ENCODE results near the gene MAPK7. TPM values are rescaled to one million over a fixed set of nuclear protein-coding genes. Genes with fewer than 3 reads are reported as not detected.

The MAPK7 gene
- total and polyA plus RNA-seq, 10 of the 15 experiments (the other 5 are each of a cell fraction or from before 2014, with no cell fraction given): 0.37 to 13.5 (median 5.6) TPM

GRCh38 chr17:19333736-19334290 lies 44.5 kb upstream of the MAPK7 start:
- ChIA-PET CTCF (interaction anchor here (0.9 kb wide), 1 partner anchor 10 kb away, joined by 3 read pairs; no protein-coding TSS in a partner anchor), RAD21 (ENCODE audit: unreplicated experiment) (no interaction called here), SMC1A (ENCODE audit: uncharacterized antibody, unreplicated experiment) (no interaction called here), POLR2A (no interaction called here)
- Histone ChIP-seq H3K4me3 (no peak overlapping the region), H3K4me2 (ENCODE audit: control insufficient read depth, insufficient read depth) (no peak overlapping the region), H3K27me3 (replicated peaks in 1 of 2; ENCODE audit: control insufficient read depth in 2 of 2, insufficient read depth in 2 of 2, low read length in 1 of 2) (no peaks in the 10 kb centered on the region; a peak in 2 of 4 replicates), H3K27ac (ENCODE audit: control insufficient read depth, insufficient read depth) (no peak overlapping the region), H4K20me1 (ENCODE audit: control insufficient read depth, insufficient read depth) (no peaks in the 10 kb centered on the region), H3K36me3 (ENCODE audit: control insufficient read depth in 2 of 2, insufficient read depth in 2 of 2, low read length in 1 of 2) (no peaks in the 10 kb centered on the region), H3K79me2 (ENCODE audit: control insufficient read depth, insufficient read depth, low read length) (no peaks in the 10 kb centered on the region), H2AFZ (ENCODE audit: control insufficient read depth, low read depth, low read length) (no peak overlapping the region), H3K9me3 (replicated peaks; ENCODE audit: control insufficient read depth, insufficient read depth, low read length) (no peaks in the 10 kb centered on the region), H3K4me1 (ENCODE audit: control insufficient read depth, insufficient read depth, low read length) (peaks cover 5% of the 10 kb centered on the region), H3K9ac (ENCODE audit: control insufficient read depth, insufficient read depth, low read length) (no peak overlapping the region)
- intact Hi-C loops (cut with micrococcal nuclease; ENCODE audit: unreplicated experiment) (no loop called here), in situ Hi-C loops (cut with MboI) (no loop called here)
- no TSS peak for BruUV-seq (replicated peaks)
- FAIRE-seq (no peak), ATAC-seq (no peak), DNase-seq (ENCODE audit: low read depth, low spot score) (no peak)
- WGBS (ENCODE audit: insufficient coverage, insufficient replicate concordance, low lambda C conversion rate, missing lambda C conversion rate): 62% methylated on average over 12 of the region's 12 CpGs
- no peak for TF ChIP-seq CEBPB (IDR thresholded peaks at IDR 0.05; ENCODE audit: borderline replicate concordance in 1 of 2, low read depth in 2 of 2, low read length in 2 of 2)
- TF ChIP-seq ZNF24 (IDR thresholded peaks at IDR 0.05): no peak

- 12% methylated on average over 6 of the region's 6 CpGs for WGBS (ENCODE audit: insufficient coverage, insufficient replicate concordance, low lambda C conversion rate, missing lambda C conversion rate)
- CTCF ChIA-PET: interaction anchor here (0.9 kb wide), 1 partner anchor 10 kb away, joined by 3 read pairs; no protein-coding TSS in a partner anchor
- SMC1A ChIA-PET (ENCODE audit: uncharacterized antibody, unreplicated experiment): no interaction called here
- no peak for FAIRE-seq
- POLR2A ChIA-PET: no interaction called here
- no peak for TF ChIP-seq RCOR1 (conservative IDR thresholded peaks at IDR 0.05; ENCODE audit: low read depth, low read length)
- no peak for TF ChIP-seq IRF4 (IDR thresholded peaks at IDR 0.05; ENCODE audit: low read depth, low read length)
- TF ChIP-seq TBL1XR1 (IDR thresholded peaks at IDR 0.05; ENCODE audit: low read depth, low read length): no peak
- TF ChIP-seq, protein P1, sequence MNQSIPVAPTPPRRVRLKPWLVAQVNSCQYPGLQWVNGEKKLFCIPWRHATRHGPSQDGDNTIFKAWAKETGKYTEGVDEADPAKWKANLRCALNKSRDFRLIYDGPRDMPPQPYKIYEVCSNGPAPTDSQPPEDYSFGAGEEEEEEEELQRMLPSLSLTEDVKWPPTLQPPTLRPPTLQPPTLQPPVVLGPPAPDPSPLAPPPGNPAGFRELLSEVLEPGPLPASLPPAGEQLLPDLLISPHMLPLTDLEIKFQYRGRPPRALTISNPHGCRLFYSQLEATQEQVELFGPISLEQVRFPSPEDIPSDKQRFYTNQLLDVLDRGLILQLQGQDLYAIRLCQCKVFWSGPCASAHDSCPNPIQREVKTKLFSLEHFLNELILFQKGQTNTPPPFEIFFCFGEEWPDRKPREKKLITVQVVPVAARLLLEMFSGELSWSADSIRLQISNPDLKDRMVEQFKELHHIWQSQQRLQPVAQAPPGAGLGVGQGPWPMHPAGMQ (IDR thresholded peaks at IDR 0.05; ENCODE audit: borderline replicate concordance): no peak
- TF ChIP-seq CREM (IDR thresholded peaks at IDR 0.05; ENCODE audit: low read depth): no peak
- TF ChIP-seq SUZ12 (IDR thresholded peaks at IDR 0.05; ENCODE audit: unreplicated experiment): no peak
- TF ChIP-seq MTA3 (IDR thresholded peaks at IDR 0.05; ENCODE audit: borderline replicate concordance, low read length): no peak
- no peak for TF ChIP-seq PAX8 (IDR thresholded peaks at IDR 0.05)
- TF ChIP-seq SPI1 (IDR thresholded peaks at IDR 0.05; ENCODE audit: borderline replicate concordance, insufficient read depth, low read depth, low read length): 0 out of 2 replicates have a peak, but pooled peaks have one; percentile 5
- Histone ChIP-seq H3K4me2 (ENCODE audit: control insufficient read depth, insufficient read depth) (no peak overlapping the region), H3K36me3 (ENCODE audit: control insufficient read depth in 2 of 2, insufficient read depth in 2 of 2, low read length in 1 of 2) (no peaks in the 10 kb centered on the region), H3K27me3 (replicated peaks in 1 of 2; ENCODE audit: control insufficient read depth in 2 of 2, insufficient read depth in 2 of 2, low read length in 1 of 2) (no peaks in the 10 kb centered on the region; a peak in 2 of 4 replicates), H3K4me1 (ENCODE audit: control insufficient read depth, insufficient read depth, low read length) (peaks cover 5% of the 10 kb centered on the region), H2AFZ (ENCODE audit: control insufficient read depth, low read depth, low read length) (no peak overlapping the region), H3K27ac (ENCODE audit: control insufficient read depth, insufficient read depth) (no peak overlapping the region), H3K9ac (ENCODE audit: control insufficient read depth, insufficient read depth, low read length) (no peak overlapping the region), H4K20me1 (ENCODE audit: control insufficient read depth, insufficient read depth) (no peaks in the 10 kb centered on the region), H3K9me3 (replicated peaks; ENCODE audit: control insufficient read depth, insufficient read depth, low read length) (no peaks in the 10 kb centered on the region), H3K79me2 (ENCODE audit: control insufficient read depth, insufficient read depth, low read length) (no peaks in the 10 kb centered on the region), H3K4me3 (no peak overlapping the region)
- DNase-seq (ENCODE audit: low read depth, low spot score): no peak
- ATAC-seq: no peak
- no TSS peak for BruUV-seq (replicated peaks)
- intact Hi-C loops (cut with micrococcal nuclease; ENCODE audit: unreplicated experiment): no loop called here
- in situ Hi-C loops (cut with MboI): no loop called here
- RAD21 ChIA-PET (ENCODE audit: unreplicated experiment): no interaction called here
Measured at GRCh38 chr17:19334331-19334730, 44.0 kb upstream of the MAPK7 start.
